ENCODE measurements around the gene GOLGA7B. TPM values are rescaled to one million over a fixed set of nuclear protein-coding genes. Genes with fewer than 3 reads are reported as not detected.
"Not testable (repeated sequence)": the region's sequence is repeated elsewhere in the genome, so short reads cannot be mapped to it uniquely, and the experiment has no call there.

GOLGA7B gene
- polyA plus RNA-seq, 3 donors = 0.11 to 2.7 (median 0.43) TPM

DNA sequence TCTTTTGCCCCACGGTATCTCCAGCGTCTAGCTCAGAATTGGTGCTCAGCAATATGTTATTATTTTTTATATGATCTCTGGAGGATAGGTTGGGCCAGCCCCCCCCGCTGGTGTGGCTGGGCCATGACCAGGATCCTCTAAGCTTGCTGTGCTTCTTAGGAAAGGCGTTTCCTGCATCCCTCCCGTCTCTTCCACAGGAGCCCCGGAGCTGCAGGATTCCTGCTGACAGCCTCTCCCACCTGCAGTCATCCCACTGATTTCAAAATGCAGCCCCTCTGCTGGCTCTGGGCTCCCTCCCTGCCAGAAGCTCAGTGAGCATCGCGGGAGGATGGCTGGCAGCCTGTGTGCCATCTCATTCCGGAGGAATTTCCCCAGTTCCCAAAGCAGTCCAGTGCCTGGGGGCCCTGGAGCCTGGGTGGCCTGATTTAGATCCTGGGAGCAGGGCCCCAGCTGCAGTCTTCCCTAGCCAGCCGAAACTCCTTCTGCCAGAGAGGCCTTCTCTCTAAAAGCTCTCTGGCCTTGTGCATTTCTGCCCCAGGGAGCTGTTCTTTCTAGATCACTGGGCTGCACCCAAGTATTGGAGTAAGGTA lies 21.8 kb upstream of the GOLGA7B start:
- no peak overlapping the region for H3K27ac ChIP-seq (ENCODE audit: low read depth, low read length)
- 44 to 63% (median 47%) methylated on average over 10 of the region's 10 CpGs for WGBS, 3 donors

DNA sequence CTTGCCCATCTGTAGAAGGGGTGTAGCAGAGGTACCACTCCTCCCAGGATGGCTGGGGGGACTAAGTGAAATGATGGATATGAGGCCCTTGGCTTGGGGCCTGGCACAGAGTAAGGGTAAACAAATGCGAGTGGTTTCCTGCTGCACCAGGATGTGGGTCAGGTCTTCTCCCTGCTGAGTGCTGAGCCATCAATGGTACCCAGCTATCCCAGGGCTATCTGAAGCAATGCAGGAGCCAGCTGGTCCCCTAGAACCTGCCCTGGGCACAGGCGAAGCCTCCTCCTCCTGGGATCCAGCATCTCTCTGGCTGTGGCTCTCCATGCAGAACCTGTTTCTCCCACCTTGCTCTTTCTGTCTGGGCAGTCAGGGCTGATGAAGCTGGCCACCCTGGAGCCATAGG lies 20.9 kb upstream of the GOLGA7B start:
- no peak overlapping the region for H3K27ac ChIP-seq (ENCODE audit: low read depth, low read length)
- WGBS, 3 donors = 62 to 82% (median 72%) methylated on average over 2 of the region's 2 CpGs

GRCh38 chr10:97830064-97830463 lies 19.6 kb upstream of the GOLGA7B start:
- WGBS, 3 donors = 9 to 23% (median 19%) methylated on average over 3 of the region's 3 CpGs
- no peak overlapping the region for H3K27ac ChIP-seq (ENCODE audit: low read depth, low read length)

GRCh38 chr10:97831259-97831658 lies 18.4 kb upstream of the GOLGA7B start:
- 71 to 78% (median 72%) methylated on average over 2 of the region's 2 CpGs for WGBS, 3 donors
- H3K27ac ChIP-seq (ENCODE audit: low read depth, low read length) = no peak overlapping the region

GRCh38 chr10:97836446-97836845 lies 13.2 kb upstream of the GOLGA7B start:
- 78 to 89% (median 86%) methylated on average over 2 of the region's 2 CpGs for WGBS, 3 donors
- no peak overlapping the region for H3K27ac ChIP-seq (ENCODE audit: low read depth, low read length)

- H3K27ac ChIP-seq (ENCODE audit: low read depth, low read length) = no peak overlapping the region
- 87 to 95% (median 94%) methylated on average over 3 of the region's 3 CpGs for WGBS, 3 donors
Measured at GRCh38 chr10:97838091-97838490, 11.6 kb upstream of the GOLGA7B start.

DNA sequence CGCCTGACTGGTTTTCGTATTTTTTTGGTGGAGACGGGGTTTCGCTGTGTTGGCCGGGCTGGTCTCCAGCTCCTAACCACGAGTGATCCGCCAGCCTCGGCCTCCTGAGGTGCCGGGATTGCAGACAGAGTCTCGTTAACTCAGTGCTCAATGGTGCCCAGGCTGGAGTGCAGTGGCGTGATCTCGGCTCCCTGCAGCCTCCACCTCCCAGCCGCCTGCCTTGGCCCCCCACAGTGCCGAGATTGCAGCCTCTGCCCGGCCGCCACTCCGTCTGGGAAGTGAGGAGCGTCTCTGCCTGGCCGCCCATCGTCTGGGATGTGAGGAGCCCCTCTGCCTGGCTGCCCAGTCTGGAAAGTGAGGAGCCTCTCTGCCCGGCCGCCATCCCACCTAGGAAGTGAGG lies 8.5 kb upstream of the GOLGA7B start:
- 95 to 98% (median 97%) methylated on average over 12 to 16 of the region's 22 CpGs for WGBS, 3 donors
- not testable (repeated sequence) for H3K27ac ChIP-seq (ENCODE audit: low read depth, low read length)

GRCh38 chr10:97842114-97842513 lies 7.5 kb upstream of the GOLGA7B start:
- WGBS, 3 donors = 20 to 71% (median 24%) methylated on average over 1 to 2 of the region's 3 CpGs
- H3K27ac ChIP-seq (ENCODE audit: low read depth, low read length) = not testable (repeated sequence)

- no peak overlapping the region for H3K27ac ChIP-seq (ENCODE audit: low read depth, low read length)
- 27 to 72% (median 31%) methylated on average over 7 of the region's 7 CpGs for WGBS, 3 donors
Measured at GRCh38 chr10:97842656-97843280, 6.9 kb upstream of the GOLGA7B start.

DNA sequence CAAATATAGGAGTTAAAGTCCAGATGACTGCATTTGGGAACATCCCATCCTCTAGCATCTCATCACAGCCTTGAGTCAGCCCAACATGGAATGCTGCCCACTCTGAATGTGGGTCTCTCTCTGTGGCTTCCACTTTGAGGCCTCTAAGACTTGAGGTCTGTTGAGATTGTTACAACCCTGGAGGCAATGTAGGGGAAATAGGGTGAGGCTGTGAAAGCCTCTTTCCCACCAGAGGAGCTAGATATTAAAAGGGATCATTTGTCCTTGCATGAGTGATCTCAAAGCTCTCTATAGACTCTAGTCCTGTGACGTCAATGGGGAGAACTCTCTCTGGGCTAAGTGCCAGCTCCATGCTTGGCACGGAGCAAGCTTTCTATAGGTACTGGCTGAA lies 6.4 kb upstream of the GOLGA7B start:
- WGBS, 3 donors = 39 to 49% (median 42%) methylated on average over 2 of the region's 2 CpGs
- no peak overlapping the region for H3K27ac ChIP-seq (ENCODE audit: low read depth, low read length)

DNA sequence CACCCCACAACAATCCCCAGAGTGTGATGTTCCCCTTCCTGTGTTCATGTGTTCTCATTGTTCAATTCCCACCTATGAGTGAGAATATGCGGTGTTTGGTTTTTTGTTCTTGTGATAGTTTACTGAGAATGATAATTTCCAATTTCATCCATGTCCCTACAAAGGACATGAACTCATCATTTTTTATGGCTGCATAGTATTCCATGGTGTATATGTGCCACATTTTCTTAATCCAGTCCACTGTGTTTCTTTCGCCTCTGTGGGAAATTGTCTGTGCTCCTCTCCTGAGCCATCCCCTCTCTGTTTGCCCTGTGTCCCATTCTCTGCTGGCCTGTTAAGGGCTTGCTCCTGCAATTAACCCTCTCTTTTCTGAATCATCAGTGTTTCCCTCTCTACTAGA lies 5.7 kb upstream of the GOLGA7B start:
- not testable (repeated sequence) for H3K27ac ChIP-seq (ENCODE audit: low read depth, low read length)
- 92 to 97% (median 95%) methylated on average over 1 of the region's 2 CpGs for WGBS, 3 donors

- WGBS, 3 donors = 92 to 100% (median 94%) methylated on average over 3 of the region's 3 CpGs
- no peak overlapping the region for H3K27ac ChIP-seq (ENCODE audit: low read depth, low read length)
Measured at GRCh38 chr10:97844678-97845077, 5.0 kb upstream of the GOLGA7B start.

DNA sequence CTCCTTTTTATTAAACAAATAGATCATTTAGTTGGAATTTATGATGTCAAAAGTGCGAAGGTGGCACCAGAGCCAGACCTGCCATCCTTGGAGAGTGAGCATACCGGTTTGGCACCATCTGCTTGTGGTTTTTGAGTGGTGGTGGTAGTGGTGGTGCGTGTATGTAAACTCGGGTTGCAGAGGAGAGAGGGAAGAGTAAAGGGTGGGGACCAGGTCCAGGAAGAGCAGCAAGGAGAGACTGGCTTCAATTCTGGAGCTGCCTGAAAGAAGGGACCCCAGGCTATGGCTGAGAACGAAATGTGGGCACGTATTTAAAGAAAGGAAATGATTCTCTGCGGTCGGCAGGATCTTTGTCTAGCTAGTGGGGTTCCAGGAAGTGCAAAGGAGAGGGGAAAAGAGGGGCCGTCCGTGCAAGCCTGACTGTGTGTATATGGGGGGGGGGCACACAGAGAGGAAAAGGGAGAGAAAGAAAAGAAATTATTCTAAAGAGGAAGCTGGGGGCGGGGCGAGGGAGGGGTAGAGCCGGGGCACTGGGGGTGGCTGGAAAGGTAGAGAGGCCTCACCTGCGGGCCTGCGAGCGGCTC lies 448 bp upstream of the GOLGA7B start:
- H3K27ac ChIP-seq (ENCODE audit: low read depth, low read length) = no peak overlapping the region

DNA sequence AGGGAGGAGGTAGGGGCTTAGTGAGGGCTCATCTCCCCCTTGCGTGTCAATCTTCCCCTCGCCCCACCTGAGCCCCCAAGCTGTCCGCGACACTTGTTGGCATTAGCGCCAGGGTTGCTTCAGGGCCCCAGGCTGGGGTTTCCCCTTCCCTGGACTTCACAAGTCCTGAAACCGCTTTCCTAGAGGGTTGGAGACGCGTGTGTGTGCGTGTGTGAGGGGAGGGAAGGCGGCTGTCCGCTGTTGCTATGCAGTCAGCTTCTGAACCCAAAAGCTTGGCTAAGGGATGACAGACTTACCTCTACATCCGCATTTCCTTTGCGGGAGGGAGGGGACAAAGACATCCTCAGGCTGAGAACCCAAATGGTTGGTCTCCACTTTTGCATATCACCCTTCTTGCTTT lies 803 bp downstream of the GOLGA7B start:
- 16 to 24% (median 19%) methylated on average over 13 of the region's 13 CpGs for WGBS, 3 donors
- H3K27ac ChIP-seq (ENCODE audit: low read depth, low read length) = no peak overlapping the region

More for the DNA sequence above, 448 bp upstream of the GOLGA7B start:
- 5 to 7% (median 5%) methylated on average over 16 of the region's 16 CpGs for WGBS, 3 donors

DNA sequence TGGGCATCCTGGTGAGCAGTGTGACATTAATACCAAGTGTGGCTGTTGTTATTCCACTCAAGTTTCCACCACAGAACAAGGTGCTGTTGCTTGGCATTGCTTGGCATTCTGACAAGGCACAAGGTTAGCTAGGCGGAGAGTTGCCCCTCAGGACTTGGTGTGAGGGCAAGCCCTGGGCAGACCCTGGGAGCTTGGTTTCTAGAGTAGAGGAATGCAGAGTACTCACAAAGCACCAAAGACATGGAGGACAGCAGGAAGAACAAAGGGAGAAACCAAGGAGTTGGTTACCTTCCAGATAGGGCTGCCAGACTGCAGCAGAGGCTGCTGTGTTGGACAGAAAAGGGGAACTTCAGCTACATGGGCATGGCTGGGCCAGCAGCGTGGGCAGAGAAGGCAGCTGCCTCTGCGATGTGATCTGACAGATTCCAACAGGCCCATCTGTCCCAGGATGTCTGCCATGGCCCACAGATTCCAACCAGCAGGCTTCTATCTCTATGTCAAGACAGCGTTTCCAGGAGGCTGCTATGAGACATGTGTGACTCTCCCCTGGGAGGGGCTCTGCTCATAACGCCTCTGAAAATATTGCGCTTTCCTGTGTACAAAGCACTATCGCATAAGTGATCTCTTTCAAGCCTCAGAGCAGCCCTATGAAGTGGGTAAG lies 1.8 kb downstream of the GOLGA7B start:
- 68 to 83% (median 76%) methylated on average over 7 of the region's 7 CpGs for WGBS, 3 donors
- no peak overlapping the region for H3K27ac ChIP-seq (ENCODE audit: low read depth, low read length)

- 53 to 68% (median 64%) methylated on average over 3 of the region's 3 CpGs for WGBS, 3 donors
- no peak overlapping the region for H3K27ac ChIP-seq (ENCODE audit: low read depth, low read length)
Measured at GRCh38 chr10:97852277-97852676, 2.6 kb downstream of the GOLGA7B start.

DNA sequence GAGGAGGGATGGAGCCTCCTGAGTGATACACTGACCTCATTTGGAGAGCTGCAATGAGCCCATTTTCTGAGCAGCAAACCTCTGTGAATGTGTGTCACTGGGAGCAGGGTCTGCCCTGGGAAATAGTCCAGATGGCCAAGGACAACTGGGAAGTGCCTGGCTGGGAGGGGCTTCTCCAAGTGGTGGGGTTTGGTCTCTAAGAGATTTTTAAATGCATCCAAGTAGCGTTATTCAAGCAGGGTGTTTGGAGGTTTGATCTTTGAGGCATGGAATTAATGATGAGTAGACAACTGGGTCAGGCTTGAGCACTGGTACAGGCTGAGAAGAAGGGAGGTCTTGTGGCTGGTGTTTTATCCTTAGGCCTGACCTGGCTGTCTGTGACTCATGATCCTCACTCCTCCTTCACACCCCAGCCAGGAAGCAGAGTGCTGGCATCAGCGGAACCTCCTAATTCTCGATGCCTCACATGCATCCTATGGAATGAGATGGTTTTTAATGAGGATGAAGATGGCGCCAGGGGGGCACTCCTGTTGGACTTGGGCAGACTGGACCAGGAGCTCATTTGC lies 3.3 kb downstream of the GOLGA7B start:
- no peak overlapping the region for H3K27ac ChIP-seq (ENCODE audit: low read depth, low read length)
- 79 to 94% (median 92%) methylated on average over 4 of the region's 4 CpGs for WGBS, 3 donors

DNA sequence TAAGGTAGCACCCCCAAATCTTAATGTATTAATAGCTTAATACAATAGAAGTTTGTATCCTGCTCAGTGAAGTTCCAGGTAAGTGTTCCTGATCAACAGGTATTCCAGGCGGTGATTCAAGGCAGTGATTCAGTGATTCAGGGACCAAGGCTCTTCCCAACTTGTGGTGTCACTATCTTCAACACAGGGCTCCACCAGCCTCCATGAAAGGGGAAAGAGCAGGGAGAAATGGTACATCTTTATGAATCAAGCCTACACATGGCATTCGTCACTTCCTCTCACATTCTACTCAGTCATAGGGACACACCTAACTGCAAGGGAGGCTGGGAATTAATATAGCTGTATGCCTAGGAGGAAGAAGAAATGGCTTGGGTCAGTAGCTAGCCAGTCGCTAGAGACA lies 5.1 kb downstream of the GOLGA7B start:
- WGBS, 3 donors = 82 to 94% (median 88%) methylated on average over 3 of the region's 3 CpGs
- H3K27ac ChIP-seq (ENCODE audit: low read depth, low read length) = no peak overlapping the region

DNA sequence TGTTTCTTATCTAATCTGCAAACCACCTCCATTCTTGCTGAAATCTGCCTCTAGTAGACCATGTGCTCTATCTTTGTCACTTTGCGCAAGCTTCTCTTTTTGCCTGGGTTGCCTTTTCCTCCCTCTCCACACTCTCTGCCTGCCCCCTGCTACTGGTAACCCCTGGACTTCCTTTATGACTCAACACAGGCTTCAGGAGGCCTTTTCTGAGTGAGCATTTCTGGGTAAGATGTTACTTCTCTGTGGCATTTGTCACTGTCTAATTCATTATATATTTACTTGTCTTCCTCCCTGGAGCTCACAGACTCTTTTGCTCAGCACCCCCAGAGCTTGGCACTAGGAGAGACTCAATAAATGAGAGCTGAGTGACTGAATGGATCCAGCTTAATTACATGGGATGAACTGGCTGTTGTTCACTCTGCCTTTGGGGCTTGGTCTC lies 8.4 kb downstream of the GOLGA7B start:
- 32 to 96% (median 58%) methylated on average over 1 of the region's 1 CpG for WGBS, 3 donors
- no peak overlapping the region for H3K27ac ChIP-seq (ENCODE audit: low read depth, low read length)

Measured in adipose tissue (tissue), 3 donors.